ENCODE results near the gene CACYBP. TPM values are rescaled to one million over a fixed set of nuclear protein-coding genes. Genes with fewer than 3 reads are reported as not detected.

CACYBP gene
- total and polyA plus RNA-seq, 12 donors = 20.2 to 106 (median 53.1) TPM

- intact Hi-C loops (cut with DNase I) = no loop called here
- ATAC-seq (peak in 2 of 8 donors; percentile 37 to 40), DNase-seq (no peak)
- Histone ChIP-seq H3K36me3 (peaks cover 0 to 100% (median 31%) of the 10 kb centered on the region in 9 donors), H3K4me3 (no peak overlapping the region), H3K27ac (no peak overlapping the region), H3K27me3 (no peaks in the 10 kb centered on the region), H3K9me3 (no peaks in the 10 kb centered on the region), H3K4me1 (peaks cover 0 to 10% (median 7%) of the 10 kb centered on the region in 9 donors)
- 33 to 43% methylated on average over 10 of the region's 10 CpGs for WGBS, 2 donors
- TF ChIP-seq CTCF (IDR thresholded peaks at IDR 0.05) = no peak
These were observed 9.8 kb downstream of the CACYBP start for GRCh38 chr1:175009532-175009931.

GRCh38 chr1:175013445-175013844, 13.7 kb downstream of the CACYBP start:
- no peak for TF ChIP-seq CTCF (IDR thresholded peaks at IDR 0.05)
- no peak overlapping the region for H3K27ac ChIP-seq
- intact Hi-C loops (cut with DNase I) = no loop called here
- H3K27me3 ChIP-seq = no peaks in the 10 kb centered on the region
- no peak overlapping the region for H3K4me3 ChIP-seq
- H3K9me3 ChIP-seq = no peaks in the 10 kb centered on the region
- peaks cover 0 to 15% (median 7%) of the 10 kb centered on the region in 9 donors for H3K4me1 ChIP-seq
- DNase-seq = no peak
- peaks cover 0 to 100% (median 59%) of the 10 kb centered on the region in 9 donors for H3K36me3 ChIP-seq
- ATAC-seq = no peak
- 85 to 90% methylated on average over 1 of the region's 1 CpG for WGBS, 2 donors

DNA sequence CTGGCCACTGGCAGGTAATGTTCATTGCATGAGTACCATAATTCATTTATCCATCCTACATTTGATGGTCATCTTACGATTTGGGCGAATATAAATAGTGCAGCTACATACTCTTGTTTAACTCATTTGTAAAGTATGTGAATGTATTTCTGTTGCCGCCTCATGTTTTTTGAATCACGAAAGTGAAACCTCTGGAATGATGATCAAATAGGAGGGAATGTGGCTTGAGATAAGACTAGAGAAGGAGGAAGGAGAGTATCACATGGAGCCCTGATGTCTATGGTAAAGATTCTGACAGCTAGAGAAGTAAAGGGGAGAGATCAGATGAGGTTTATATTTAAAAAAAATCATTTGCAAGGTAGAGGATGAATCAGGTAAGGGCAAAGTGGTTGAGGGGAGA, 15.5 kb downstream of the CACYBP start:
- no peak for DNase-seq
- no peaks in the 10 kb centered on the region for H3K9me3 ChIP-seq
- peaks cover 0 to 99% (median 59%) of the 10 kb centered on the region in 9 donors for H3K36me3 ChIP-seq
- ATAC-seq = no peak
- intact Hi-C loops (cut with DNase I) = no loop called here
- no peak for TF ChIP-seq CTCF (IDR thresholded peaks at IDR 0.05)
- H3K27me3 ChIP-seq = no peaks in the 10 kb centered on the region
- 78 to 82% methylated on average over 4 of the region's 4 CpGs for WGBS, 2 donors
- H3K4me3 ChIP-seq = no peak overlapping the region
- H3K27ac ChIP-seq = no peak overlapping the region
- peaks cover 0 to 6% (median 0%) of the 10 kb centered on the region in 9 donors for H3K4me1 ChIP-seq

DNA sequence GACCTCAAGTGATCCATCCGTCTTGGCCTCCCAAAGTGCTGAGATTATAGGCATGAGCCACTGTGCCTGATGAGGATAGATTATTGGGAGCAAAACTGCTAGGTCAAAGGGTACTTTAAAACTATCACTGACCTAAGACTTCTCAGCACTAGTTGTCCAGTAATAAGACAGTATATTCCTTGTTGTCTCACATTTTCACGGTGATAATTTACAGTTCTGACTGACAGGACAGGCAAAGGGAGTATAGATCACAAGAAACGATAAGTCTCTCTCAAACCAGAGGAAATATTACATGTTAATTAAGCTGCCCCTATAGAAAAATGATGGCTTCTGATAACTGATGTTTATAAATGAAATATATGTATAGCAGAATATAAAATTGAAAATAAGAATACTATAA, 19.8 kb downstream of the CACYBP start:
- no peak overlapping the region for H3K4me3 ChIP-seq
- H3K9me3 ChIP-seq = no peaks in the 10 kb centered on the region
- DNase-seq (no peak), ATAC-seq (no peak)
- intact Hi-C loops (cut with DNase I) = no loop called here
- H3K36me3 ChIP-seq = peaks cover 0 to 59% (median 33%) of the 10 kb centered on the region in 9 donors
- no peak overlapping the region for H3K27ac ChIP-seq
- 83 to 90% methylated on average over 3 of the region's 3 CpGs for WGBS, 2 donors
- no peaks in the 10 kb centered on the region for H3K27me3 ChIP-seq
- TF ChIP-seq CTCF (IDR thresholded peaks at IDR 0.05) = no peak
- peaks cover 0 to 20% (median 15%) of the 10 kb centered on the region in 9 donors for H3K4me1 ChIP-seq

All from heart right ventricle (tissue), 16 donors.